ENCODE results near the gene RNF144A.
A peak's percentile ranks its signal among the peaks of the same experiment; 100 is the strongest.
"Not testable (repeated sequence)": the region's sequence is repeated elsewhere in the genome, so short reads cannot be mapped to it uniquely, and the experiment has no call there.

The RNF144A gene

GRCh38 chr2:6986912-6987361, 69.7 kb downstream of the RNF144A start:
- DNase-seq = no peak
- in situ Hi-C loops (cut with MboI; ENCODE audit: low pct_unique_long_range_greater_than_20kb, low sequenced_read_pairs) = no loop called here

- no peak for DNase-seq
- in situ Hi-C loops (cut with MboI; ENCODE audit: low pct_unique_long_range_greater_than_20kb, low sequenced_read_pairs) = no loop called here
These were observed 73.7 kb downstream of the RNF144A start for GRCh38 chr2:6990871-6991270.

- in situ Hi-C loops (cut with MboI; ENCODE audit: low pct_unique_long_range_greater_than_20kb, low sequenced_read_pairs) = no loop called here
- no peak for DNase-seq
These were observed 75.6 kb downstream of the RNF144A start for GRCh38 chr2:6992794-6993228.

- DNase-seq = no peak
- in situ Hi-C loops (cut with MboI; ENCODE audit: low pct_unique_long_range_greater_than_20kb, low sequenced_read_pairs) = no loop called here
These were observed 76.0 kb downstream of the RNF144A start for GRCh38 chr2:6993229-6993640.

GRCh38 chr2:6993936-6994335, 76.7 kb downstream of the RNF144A start:
- DNase-seq = no peak
- in situ Hi-C loops (cut with MboI; ENCODE audit: low pct_unique_long_range_greater_than_20kb, low sequenced_read_pairs) = no loop called here

- DNase-seq = no peak
- in situ Hi-C loops (cut with MboI; ENCODE audit: low pct_unique_long_range_greater_than_20kb, low sequenced_read_pairs) = no loop called here
These were observed 77.4 kb downstream of the RNF144A start for GRCh38 chr2:6994536-6995128.

GRCh38 chr2:6995391-6996097, 78.3 kb downstream of the RNF144A start:
- in situ Hi-C loops (cut with MboI; ENCODE audit: low pct_unique_long_range_greater_than_20kb, low sequenced_read_pairs) = no loop called here
- no peak for DNase-seq

- peak; percentile 32 for DNase-seq
- in situ Hi-C loops (cut with MboI; ENCODE audit: low pct_unique_long_range_greater_than_20kb, low sequenced_read_pairs) = no loop called here
These were observed 82.1 kb downstream of the RNF144A start for GRCh38 chr2:6999211-6999877.

GRCh38 chr2:7001395-7001794, 84.2 kb downstream of the RNF144A start:
- in situ Hi-C loops (cut with MboI; ENCODE audit: low pct_unique_long_range_greater_than_20kb, low sequenced_read_pairs); DNase-seq: not testable (repeated sequence)

GRCh38 chr2:7003895-7004294, 86.7 kb downstream of the RNF144A start:
- in situ Hi-C loops (cut with MboI; ENCODE audit: low pct_unique_long_range_greater_than_20kb, low sequenced_read_pairs) = no loop called here
- DNase-seq = no peak

GRCh38 chr2:7004636-7005035, 87.4 kb downstream of the RNF144A start:
- DNase-seq = peak; percentile 74
- in situ Hi-C loops (cut with MboI; ENCODE audit: low pct_unique_long_range_greater_than_20kb, low sequenced_read_pairs) = no loop called here

GRCh38 chr2:7007488-7007845, 90.3 kb downstream of the RNF144A start:
- in situ Hi-C loops (cut with MboI; ENCODE audit: low pct_unique_long_range_greater_than_20kb, low sequenced_read_pairs) = no loop called here
- DNase-seq = no peak

GRCh38 chr2:7007846-7008741, 90.9 kb downstream of the RNF144A start:
- in situ Hi-C loops (cut with MboI; ENCODE audit: low pct_unique_long_range_greater_than_20kb, low sequenced_read_pairs) = no loop called here
- peak; percentile 92 for DNase-seq

GRCh38 chr2:7009207-7009911, 92.1 kb downstream of the RNF144A start:
- in situ Hi-C loops (cut with MboI; ENCODE audit: low pct_unique_long_range_greater_than_20kb, low sequenced_read_pairs) = no loop called here
- DNase-seq = no peak

- no peak for DNase-seq
- in situ Hi-C loops (cut with MboI; ENCODE audit: low pct_unique_long_range_greater_than_20kb, low sequenced_read_pairs) = no loop called here
These were observed 93.3 kb downstream of the RNF144A start for GRCh38 chr2:7010391-7011054.

- in situ Hi-C loops (cut with MboI; ENCODE audit: low pct_unique_long_range_greater_than_20kb, low sequenced_read_pairs) = no loop called here
- DNase-seq = no peak
These were observed 94.3 kb downstream of the RNF144A start for GRCh38 chr2:7011356-7012083.

GRCh38 chr2:7012141-7012764, 95.0 kb downstream of the RNF144A start:
- DNase-seq = no peak
- in situ Hi-C loops (cut with MboI; ENCODE audit: low pct_unique_long_range_greater_than_20kb, low sequenced_read_pairs) = no loop called here

Data from KBM-7 (cell line).